GM10266 (cell line): ENCODE measurements around the gene KCNN2.
"Not testable (repeated sequence)": the region's sequence is repeated elsewhere in the genome, so short reads cannot be mapped to it uniquely, and the experiment has no call there.

ENCODE experiments used
- DNase-seq: peaks from one replicate; pipeline ENCODE4 v3.0.0; 2012; ENCODE audit errors: extremely low spot score
- TF ChIP-seq, protein P1 (sequence below): IDR thresholded peaks from 2 replicates; pipeline ENCODE4 v1.5.1; 2012; ENCODE audit warnings: mild to moderate bottlenecking, low read depth; ENCODE audit not compliant: control insufficient read depth, insufficient read depth; ENCODE audit errors: missing control alignments

Gene KCNN2

DNA sequence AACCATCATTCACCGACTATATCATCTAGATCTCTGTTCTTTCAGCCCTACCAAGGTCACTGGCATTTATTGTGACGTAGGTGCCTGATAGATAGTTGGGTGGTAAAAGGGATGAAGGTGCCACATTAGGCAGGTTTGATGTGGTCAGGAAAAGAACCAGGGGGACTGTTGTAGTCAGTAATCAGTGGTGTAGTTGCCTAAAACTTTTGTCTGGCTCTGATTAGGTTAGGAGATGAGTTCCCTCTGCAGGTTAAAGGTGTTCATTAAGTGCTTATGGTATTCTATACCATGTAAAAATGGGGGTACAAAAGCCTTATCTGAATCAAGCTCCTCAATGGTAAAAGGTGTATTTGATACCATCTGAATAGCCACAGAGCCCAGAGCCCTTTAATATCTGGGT lies 55.6 kb downstream of the KCNN2 start:
- TF ChIP-seq, protein P1, sequence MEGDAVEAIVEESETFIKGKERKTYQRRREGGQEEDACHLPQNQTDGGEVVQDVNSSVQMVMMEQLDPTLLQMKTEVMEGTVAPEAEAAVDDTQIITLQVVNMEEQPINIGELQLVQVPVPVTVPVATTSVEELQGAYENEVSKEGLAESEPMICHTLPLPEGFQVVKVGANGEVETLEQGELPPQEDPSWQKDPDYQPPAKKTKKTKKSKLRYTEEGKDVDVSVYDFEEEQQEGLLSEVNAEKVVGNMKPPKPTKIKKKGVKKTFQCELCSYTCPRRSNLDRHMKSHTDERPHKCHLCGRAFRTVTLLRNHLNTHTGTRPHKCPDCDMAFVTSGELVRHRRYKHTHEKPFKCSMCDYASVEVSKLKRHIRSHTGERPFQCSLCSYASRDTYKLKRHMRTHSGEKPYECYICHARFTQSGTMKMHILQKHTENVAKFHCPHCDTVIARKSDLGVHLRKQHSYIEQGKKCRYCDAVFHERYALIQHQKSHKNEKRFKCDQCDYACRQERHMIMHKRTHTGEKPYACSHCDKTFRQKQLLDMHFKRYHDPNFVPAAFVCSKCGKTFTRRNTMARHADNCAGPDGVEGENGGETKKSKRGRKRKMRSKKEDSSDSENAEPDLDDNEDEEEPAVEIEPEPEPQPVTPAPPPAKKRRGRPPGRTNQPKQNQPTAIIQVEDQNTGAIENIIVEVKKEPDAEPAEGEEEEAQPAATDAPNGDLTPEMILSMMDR = no peak

DNA sequence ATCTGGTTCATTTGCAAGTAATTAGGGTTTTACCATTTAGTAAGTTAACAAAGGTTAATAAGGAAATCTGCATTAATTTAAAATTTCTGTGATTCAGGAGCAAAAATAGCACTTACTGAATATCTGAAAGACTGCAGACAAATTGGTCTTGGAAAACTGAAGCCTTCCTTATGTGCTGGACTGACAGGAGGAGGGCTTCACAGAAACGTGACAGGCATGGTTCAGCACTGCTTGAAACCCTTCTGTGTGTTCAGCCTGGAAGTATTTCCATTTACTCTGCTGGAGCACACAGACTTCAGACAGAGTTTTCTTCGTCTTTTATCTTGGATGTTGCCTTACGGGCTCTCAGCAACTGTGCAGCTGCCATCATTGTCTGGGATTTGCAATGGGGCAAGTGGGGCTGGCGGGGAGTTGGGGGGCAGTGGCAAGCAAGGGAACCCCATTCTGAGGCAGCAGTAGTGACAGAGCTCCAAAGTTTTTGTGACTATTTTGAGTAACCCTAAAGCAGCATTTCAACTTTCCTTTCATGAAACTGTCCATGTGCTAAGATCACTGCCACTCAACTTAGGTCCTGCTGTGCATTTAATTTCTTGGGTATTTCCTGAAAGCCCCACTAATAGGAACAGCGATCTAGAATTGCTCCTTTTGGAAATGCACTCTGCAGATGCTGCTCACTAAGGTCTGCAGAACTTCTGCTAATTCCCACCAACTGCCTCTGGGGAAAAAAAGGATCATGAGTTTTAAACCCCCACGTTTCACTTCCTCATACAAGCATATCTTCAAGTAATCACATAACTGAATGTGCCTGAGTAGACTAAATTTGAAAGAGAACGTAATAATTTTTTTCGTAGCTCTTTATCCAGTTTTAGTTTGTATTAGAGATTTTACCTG lies 56.6 kb downstream of the KCNN2 start:
- TF ChIP-seq, protein P1 = no peak
- DNase-seq = peak; percentile 28

More for the DNA sequence above, 55.6 kb downstream of the KCNN2 start:
- no peak for DNase-seq

DNA sequence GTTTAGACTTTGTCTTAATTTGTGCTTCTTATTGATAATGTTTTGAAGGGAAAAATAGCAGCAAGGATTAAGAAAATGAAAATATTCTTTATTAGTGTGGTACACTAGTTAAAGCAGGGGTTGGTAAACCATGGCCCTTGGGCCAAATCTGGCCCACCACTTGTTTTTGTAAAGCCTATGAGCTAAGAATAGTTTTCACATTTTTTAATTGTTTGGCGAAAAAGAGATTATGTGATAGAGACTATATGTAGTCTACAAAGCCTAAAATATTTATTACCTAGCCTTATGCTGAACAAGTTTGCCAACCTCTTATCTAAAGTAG lies 57.2 kb downstream of the KCNN2 start:
- TF ChIP-seq, protein P1 = no peak
- no peak for DNase-seq

DNA sequence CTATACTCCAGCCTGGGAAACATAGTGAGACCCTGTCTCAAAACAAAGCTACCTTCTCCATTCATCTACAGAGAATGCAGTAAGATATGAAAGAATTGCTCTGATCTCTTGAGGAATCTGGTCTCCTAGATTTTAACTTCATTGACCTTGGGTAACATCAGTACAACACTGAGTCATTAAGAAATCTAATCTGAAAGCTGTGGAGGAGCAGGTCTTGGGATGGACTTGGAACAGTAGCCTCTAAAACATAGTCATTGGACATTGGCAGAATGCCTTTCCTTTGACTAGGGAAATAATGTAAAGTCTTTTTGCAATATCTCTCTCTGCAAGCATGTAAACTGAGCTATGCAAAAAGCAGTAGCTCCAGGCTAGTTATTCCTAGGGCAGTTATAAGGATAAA lies 58.1 kb downstream of the KCNN2 start:
- DNase-seq = no peak
- TF ChIP-seq, protein P1 = no peak

DNA sequence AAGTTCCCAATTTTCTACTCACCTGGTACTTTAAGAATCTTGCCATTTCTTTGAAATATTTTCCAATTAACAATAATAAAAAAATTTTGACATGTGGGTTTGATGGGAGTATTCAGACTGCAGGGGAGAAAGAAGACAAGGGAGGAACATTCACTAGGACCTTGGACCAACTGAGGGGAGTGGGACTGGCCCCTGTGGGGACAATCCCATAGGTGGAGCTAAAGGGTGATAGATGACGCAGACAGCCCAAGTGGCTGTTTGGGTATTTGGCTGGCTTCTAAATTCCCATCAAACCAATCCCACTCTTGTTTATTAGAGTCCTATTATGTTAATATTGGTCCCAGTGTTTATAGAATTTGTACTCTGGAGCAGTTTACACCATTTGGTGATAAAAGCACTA lies 65.3 kb downstream of the KCNN2 start:
- TF ChIP-seq, protein P1 = no peak
- no peak for DNase-seq

DNA sequence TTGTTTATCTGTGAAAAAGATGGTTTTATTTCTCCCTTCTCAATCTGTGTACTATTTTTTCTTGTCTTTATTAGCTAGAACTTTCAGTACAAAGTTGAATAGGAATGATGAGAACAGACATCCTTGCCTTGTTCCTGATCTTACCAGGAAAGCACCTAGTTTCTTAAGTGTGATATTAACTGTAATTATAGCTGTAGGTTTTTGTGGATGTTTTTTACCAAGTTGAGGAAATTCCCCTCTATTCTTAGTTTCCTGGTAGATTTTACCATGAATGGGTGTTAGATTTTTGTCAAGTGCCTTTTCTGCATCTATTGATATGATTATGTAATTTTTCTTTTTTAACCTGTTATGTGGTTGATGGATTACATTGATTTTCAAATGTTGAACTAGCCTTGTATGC lies 68.7 kb downstream of the KCNN2 start:
- no peak for DNase-seq
- TF ChIP-seq, protein P1 = no peak

DNA sequence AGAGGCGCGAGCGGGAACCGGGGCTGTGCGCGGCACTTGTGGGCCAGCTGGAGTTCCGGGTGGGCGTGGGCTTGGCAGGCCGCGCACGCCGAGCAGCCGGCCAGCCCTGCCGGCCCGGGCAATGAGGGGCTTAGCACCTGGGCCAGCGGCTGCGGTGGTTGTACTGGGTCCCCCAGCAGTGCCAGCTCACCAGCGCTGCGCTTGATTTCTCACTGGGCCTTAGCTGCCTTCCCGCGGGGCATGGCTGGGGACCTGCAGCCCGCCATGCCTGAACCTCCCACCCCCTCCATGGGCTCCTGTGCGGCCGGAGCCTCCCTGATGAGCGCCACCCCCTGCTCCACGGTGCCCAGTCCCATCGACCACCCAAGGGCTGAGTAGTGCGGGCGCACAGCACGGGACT lies 70.8 kb downstream of the KCNN2 start:
- not testable (repeated sequence) for DNase-seq
